ENCODE data around the gene CCDC184. TPM values are rescaled to one million over a fixed set of nuclear protein-coding genes. Genes with fewer than 3 reads are reported as not detected.

Gene CCDC184
- total and polyA plus RNA-seq, 2 donors (not counting 1 experiment from before 2014, with no cell fraction given): 0.17 to 0.28 TPM

GRCh38 chr12:48160046-48160445 is 23.4 kb upstream of the CCDC184 start:
- no peaks in the 10 kb centered on the region for H3K36me3 ChIP-seq (ENCODE audit: control insufficient read depth, insufficient read depth, low read length)
- no peaks in the 10 kb centered on the region for H3K9me3 ChIP-seq (ENCODE audit: control insufficient read depth, insufficient read depth, low read depth, low read length)
- TF ChIP-seq, protein P1, sequence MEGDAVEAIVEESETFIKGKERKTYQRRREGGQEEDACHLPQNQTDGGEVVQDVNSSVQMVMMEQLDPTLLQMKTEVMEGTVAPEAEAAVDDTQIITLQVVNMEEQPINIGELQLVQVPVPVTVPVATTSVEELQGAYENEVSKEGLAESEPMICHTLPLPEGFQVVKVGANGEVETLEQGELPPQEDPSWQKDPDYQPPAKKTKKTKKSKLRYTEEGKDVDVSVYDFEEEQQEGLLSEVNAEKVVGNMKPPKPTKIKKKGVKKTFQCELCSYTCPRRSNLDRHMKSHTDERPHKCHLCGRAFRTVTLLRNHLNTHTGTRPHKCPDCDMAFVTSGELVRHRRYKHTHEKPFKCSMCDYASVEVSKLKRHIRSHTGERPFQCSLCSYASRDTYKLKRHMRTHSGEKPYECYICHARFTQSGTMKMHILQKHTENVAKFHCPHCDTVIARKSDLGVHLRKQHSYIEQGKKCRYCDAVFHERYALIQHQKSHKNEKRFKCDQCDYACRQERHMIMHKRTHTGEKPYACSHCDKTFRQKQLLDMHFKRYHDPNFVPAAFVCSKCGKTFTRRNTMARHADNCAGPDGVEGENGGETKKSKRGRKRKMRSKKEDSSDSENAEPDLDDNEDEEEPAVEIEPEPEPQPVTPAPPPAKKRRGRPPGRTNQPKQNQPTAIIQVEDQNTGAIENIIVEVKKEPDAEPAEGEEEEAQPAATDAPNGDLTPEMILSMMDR (conservative IDR thresholded peaks at IDR 0.05 in 1 of 2, IDR thresholded peaks at IDR 0.05 in 1 of 2; ENCODE audit: low read depth in 1 of 2, low read length in 2 of 2): no peak
- no peak for TF ChIP-seq EZH2 (IDR thresholded peaks at IDR 0.05; ENCODE audit: low read length, missing control alignments)
- H4K20me1 ChIP-seq (ENCODE audit: control insufficient read depth, extremely low read depth, insufficient read depth, low read length): no peaks in the 10 kb centered on the region
- no peak overlapping the region for H2AFZ ChIP-seq (ENCODE audit: low read length)
- H3K4me1 ChIP-seq (ENCODE audit: control insufficient read depth, extremely low read depth, insufficient read depth, low read length): peaks cover 2% of the 10 kb centered on the region
- no peak overlapping the region for H3K4me3 ChIP-seq (replicated peaks in 1 of 4; ENCODE audit: control extremely low read depth in 1 of 4, insufficient read depth in 1 of 4, low read depth in 3 of 4, low read length in 4 of 4)
- H3K79me2 ChIP-seq (ENCODE audit: control insufficient read depth, insufficient read depth, low read length): peaks cover 11% of the 10 kb centered on the region
- no peak overlapping the region for H3K4me2 ChIP-seq (ENCODE audit: extremely low read depth, insufficient read depth, low read length)
- no peaks in the 10 kb centered on the region for H3K27me3 ChIP-seq (ENCODE audit: control insufficient read depth, insufficient read depth, low read length)
- peak in 1 of 2 donors; percentile 54 for DNase-seq (ENCODE audit: low read depth in 2 of 2)
- no peak overlapping the region for H3K9ac ChIP-seq (ENCODE audit: insufficient read depth, low read length)
- no peak overlapping the region for H3K27ac ChIP-seq (ENCODE audit: insufficient read depth, low read length)

- no peaks in the 10 kb centered on the region for H3K9me3 ChIP-seq (ENCODE audit: control insufficient read depth, insufficient read depth, low read depth, low read length)
- H3K9ac ChIP-seq (ENCODE audit: insufficient read depth, low read length): no peak overlapping the region
- no peaks in the 10 kb centered on the region for H3K27me3 ChIP-seq (ENCODE audit: control insufficient read depth, insufficient read depth, low read length)
- H3K27ac ChIP-seq (ENCODE audit: insufficient read depth, low read length): no peak overlapping the region
- no peaks in the 10 kb centered on the region for H3K36me3 ChIP-seq (ENCODE audit: control insufficient read depth, insufficient read depth, low read length)
- H3K4me3 ChIP-seq (replicated peaks in 1 of 4; ENCODE audit: control extremely low read depth in 1 of 4, insufficient read depth in 1 of 4, low read depth in 3 of 4, low read length in 4 of 4): no peak overlapping the region
- DNase-seq (ENCODE audit: low read depth in 2 of 2): peak in 1 of 2 donors; percentile 33
- peaks cover 11% of the 10 kb centered on the region for H3K79me2 ChIP-seq (ENCODE audit: control insufficient read depth, insufficient read depth, low read length)
- H3K4me2 ChIP-seq (ENCODE audit: extremely low read depth, insufficient read depth, low read length): no peak overlapping the region
- no peaks in the 10 kb centered on the region for H4K20me1 ChIP-seq (ENCODE audit: control insufficient read depth, extremely low read depth, insufficient read depth, low read length)
- H3K4me1 ChIP-seq (ENCODE audit: control insufficient read depth, extremely low read depth, insufficient read depth, low read length): peaks cover 2% of the 10 kb centered on the region
- no peak for TF ChIP-seq EZH2 (IDR thresholded peaks at IDR 0.05; ENCODE audit: low read length, missing control alignments)
- TF ChIP-seq, protein P1 (conservative IDR thresholded peaks at IDR 0.05 in 1 of 2, IDR thresholded peaks at IDR 0.05 in 1 of 2; ENCODE audit: low read depth in 1 of 2, low read length in 2 of 2): no peak
- no peak overlapping the region for H2AFZ ChIP-seq (ENCODE audit: low read length)
These were observed 22.6 kb upstream of the CCDC184 start for GRCh38 chr12:48160807-48161206.

DNA sequence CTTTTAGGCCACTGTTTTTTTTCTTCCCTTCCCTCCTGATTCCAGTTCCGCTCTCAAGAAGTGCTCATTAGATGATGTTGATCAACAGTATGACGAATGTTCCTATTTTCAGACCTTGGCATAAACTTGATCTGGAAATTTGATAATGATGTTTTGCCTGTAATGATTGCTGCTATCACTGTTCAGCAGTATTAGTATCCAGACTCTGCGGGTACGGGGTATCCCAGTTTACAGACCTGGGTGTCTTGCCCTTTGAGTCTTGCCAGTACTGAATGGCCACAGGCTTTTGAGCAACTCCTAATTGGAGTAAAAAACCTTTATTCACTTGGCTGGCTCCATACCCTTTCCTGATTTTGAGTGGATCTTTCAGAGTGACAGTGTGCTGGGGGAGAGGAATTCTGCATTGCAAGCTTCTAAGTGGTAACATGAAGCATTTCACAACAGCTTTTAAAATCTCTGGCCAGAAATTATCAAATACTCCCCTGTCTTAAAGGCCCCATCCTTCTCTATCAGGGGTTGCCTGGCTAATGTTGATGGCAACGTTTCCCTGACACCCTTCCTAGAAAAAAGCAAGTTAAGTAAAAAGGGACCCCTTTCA is 20.2 kb upstream of the CCDC184 start:
- no peaks in the 10 kb centered on the region for H3K9me3 ChIP-seq (ENCODE audit: control insufficient read depth, insufficient read depth, low read depth, low read length)
- no peak overlapping the region for H3K4me2 ChIP-seq (ENCODE audit: extremely low read depth, insufficient read depth, low read length)
- TF ChIP-seq EZH2 (IDR thresholded peaks at IDR 0.05; ENCODE audit: low read length, missing control alignments): no peak
- no peaks in the 10 kb centered on the region for H3K27me3 ChIP-seq (ENCODE audit: control insufficient read depth, insufficient read depth, low read length)
- DNase-seq (ENCODE audit: low read depth in 2 of 2): no peak
- H3K36me3 ChIP-seq (ENCODE audit: control insufficient read depth, insufficient read depth, low read length): no peaks in the 10 kb centered on the region
- no peak overlapping the region for H3K9ac ChIP-seq (ENCODE audit: insufficient read depth, low read length)
- H3K27ac ChIP-seq (ENCODE audit: insufficient read depth, low read length): no peak overlapping the region
- no peak overlapping the region for H3K4me3 ChIP-seq (replicated peaks in 1 of 4; ENCODE audit: control extremely low read depth in 1 of 4, insufficient read depth in 1 of 4, low read depth in 3 of 4, low read length in 4 of 4)
- H4K20me1 ChIP-seq (ENCODE audit: control insufficient read depth, extremely low read depth, insufficient read depth, low read length): no peaks in the 10 kb centered on the region
- H3K4me1 ChIP-seq (ENCODE audit: control insufficient read depth, extremely low read depth, insufficient read depth, low read length): no peaks in the 10 kb centered on the region
- no peaks in the 10 kb centered on the region for H3K79me2 ChIP-seq (ENCODE audit: control insufficient read depth, insufficient read depth, low read length)
- no peak overlapping the region for H2AFZ ChIP-seq (ENCODE audit: low read length)
